Panc1 (cell line): ENCODE results near the gene PTPRE. TPM values are rescaled to one million over a fixed set of nuclear protein-coding genes. Genes with fewer than 3 reads are reported as not detected.

Experiments
- ATAC-seq: fragments of 200-7000 bp; cut with Tn5 transposase; 2 replicates; pipeline ENCODE4 v1.9.1; 2020; ENCODE audit warnings: mild to moderate bottlenecking, moderate library complexity
- BruUV-seq: library from RNA; stranded (reverse); fragments of 400-500 nt; replicated peaks from 2 replicates; lab custom pipeline; 2021; lab: Mats Ljungman, UMichigan
- CTCF ChIA-PET: fragments of 300-600 bp; sonication (Branson Sonifier 250); formaldehyde crosslinking; loops from one replicate; lab custom pipeline; 2022; ENCODE audit warnings: antibody characterized with exemption; lab: Charles Lee
- POLR2A ChIA-PET: fragments of 300-600 bp; sonication (Branson Sonifier 250); formaldehyde crosslinking; loops from one replicate; lab custom pipeline; 2022; ENCODE audit warnings: antibody characterized with exemption; lab: Charles Lee
- DNase-seq: peaks from one replicate; pipeline ENCODE4 v3.0.0-alpha.2; 2010; ENCODE audit warnings: low read depth, low spot score
- H3K27ac ChIP-seq: 2 replicates; pipeline ENCODE4 v1.5.1; 2011; ENCODE audit warnings: mild to moderate bottlenecking, low read length, inconsistent platforms
- H3K27me3 ChIP-seq: fragments of 200-500 bp; sonication (Bioruptor generic); 2 replicates; pipeline ENCODE4 v1.6.0; 2014; ENCODE audit warnings: low read length, inconsistent platforms; ENCODE audit not compliant: control insufficient read depth, insufficient read depth
- H3K36me3 ChIP-seq: fragments of 200-500 bp; sonication (Bioruptor generic); 2 replicates; pipeline ENCODE4 v1.5.1; 2014; ENCODE audit warnings: inconsistent platforms, mild to moderate bottlenecking, low read length, moderate library complexity; ENCODE audit not compliant: control insufficient read depth, insufficient read depth
- H3K4me1 ChIP-seq: 2 replicates; pipeline ENCODE4 v1.5.1; 2011; ENCODE audit warnings: inconsistent platforms, mild to moderate bottlenecking, low read length, moderate library complexity; ENCODE audit not compliant: control insufficient read depth, insufficient read depth
- H3K4me3 ChIP-seq, 2 experiments: 2 replicates each; pipeline ENCODE4 v1.5.1; 2011 to 2012; ENCODE audit warnings: low read depth in 2 of 2, low read length in 2 of 2, mild to moderate bottlenecking in 2 of 2, inconsistent platforms in 1 of 2, moderate library complexity in 1 of 2
- H3K9me3 ChIP-seq: fragments of 200-500 bp; sonication (Bioruptor generic); 2 replicates; pipeline ENCODE4 v1.5.1; 2014; ENCODE audit warnings: low read depth, mild to moderate bottlenecking, inconsistent platforms, low read length, moderate library complexity; ENCODE audit not compliant: control insufficient read depth, insufficient read depth
- POLR2AphosphoS5 ChIP-seq: IDR thresholded peaks from 2 replicates; pipeline ENCODE4 v1.6.1; 2012; ENCODE audit warnings: mild to moderate bottlenecking, low read depth, low read length, moderate library complexity
- SIN3A ChIP-seq: IDR thresholded peaks from 2 replicates; pipeline ENCODE4 v1.6.1; 2012; ENCODE audit warnings: low read depth, mild to moderate bottlenecking, low read length, moderate library complexity, borderline replicate concordance; ENCODE audit not compliant: insufficient read depth
- TCF7L2 ChIP-seq: IDR thresholded peaks from 2 replicates; pipeline ENCODE4 v1.6.1; 2011; ENCODE audit warnings: mild to moderate bottlenecking, low read depth, low read length, inconsistent platforms
- in situ Hi-C: cut with HindIII; loops from 2 replicates; pipeline ENCODE4 v1.10.0; 2016; ENCODE audit warnings: low sequenced_read_pairs, low pct_unique_long_range_greater_than_20kb
- intact Hi-C: fragments of 100-400 bp; cut with micrococcal nuclease; formaldehyde crosslinking; loops from one replicate; pipeline ENCODE4 v1.10.0; 2022; ENCODE audit not compliant: unreplicated experiment
- total RNA-seq: library from RNA; stranded (reverse); gene quantifications from one replicate; pipeline ENCODE4 v1.2.1, GENCODE V29; 2021; ENCODE audit not compliant: unreplicated experiment
- TF ChIP-seq, protein P1 (sequence below), 2 experiments: IDR thresholded peaks; 2 replicates each; pipeline ENCODE4 v1.6.1; 2011 to 2012; ENCODE audit warnings: low read depth in 2 of 2, control low read depth in 1 of 2, low read length in 1 of 2, mild to moderate bottlenecking in 1 of 2, moderate library complexity in 1 of 2; ENCODE audit not compliant: insufficient read depth in 1 of 2
- TF ChIP-seq, protein P2 (sequence below): fragments of 450-650 bp; IDR thresholded peaks from 2 replicates; pipeline ENCODE4 v1.5.1; 2017; ENCODE audit warnings: mild to moderate bottlenecking

The PTPRE gene
- total RNA-seq, 1 experiment from 2014 or later, result 0.44 TPM

DNA sequence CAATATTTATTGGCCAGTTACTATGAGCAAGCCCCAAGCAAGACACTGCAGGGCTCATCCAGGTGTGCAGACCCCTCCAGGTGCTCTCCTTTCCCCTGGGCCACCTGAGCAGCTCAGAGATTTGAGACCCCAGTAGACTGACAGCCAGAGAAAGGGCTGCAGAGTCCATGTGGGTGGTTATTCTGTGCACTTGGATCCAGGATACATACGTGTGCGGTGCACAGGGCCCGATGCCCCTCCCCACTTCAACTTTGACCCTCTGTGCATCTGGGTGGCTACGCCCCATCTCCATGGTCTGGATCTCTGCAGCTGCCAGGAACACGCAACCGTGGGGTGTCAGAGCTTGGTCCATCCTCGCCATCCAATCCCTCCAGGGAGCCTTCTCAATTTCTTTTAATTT, 146.5 kb downstream of the PTPRE start:
- Histone ChIP-seq H3K9me3 (no peaks in the 10 kb centered on the region), H3K27me3 (no peaks in the 10 kb centered on the region), H3K4me1 (no peaks in the 10 kb centered on the region), H3K36me3 (no peaks in the 10 kb centered on the region), H3K27ac (no peak overlapping the region), H3K4me3 (no peak overlapping the region)
- in situ Hi-C loops, result no loop called here
- no TSS peak for BruUV-seq
- intact Hi-C loops, result no loop called here
- CTCF ChIA-PET, result no interaction called here
- TF ChIP-seq TCF7L2 (no peak), POLR2AphosphoS5 (no peak), SIN3A (no peak)
- TF ChIP-seq, protein P1, sequence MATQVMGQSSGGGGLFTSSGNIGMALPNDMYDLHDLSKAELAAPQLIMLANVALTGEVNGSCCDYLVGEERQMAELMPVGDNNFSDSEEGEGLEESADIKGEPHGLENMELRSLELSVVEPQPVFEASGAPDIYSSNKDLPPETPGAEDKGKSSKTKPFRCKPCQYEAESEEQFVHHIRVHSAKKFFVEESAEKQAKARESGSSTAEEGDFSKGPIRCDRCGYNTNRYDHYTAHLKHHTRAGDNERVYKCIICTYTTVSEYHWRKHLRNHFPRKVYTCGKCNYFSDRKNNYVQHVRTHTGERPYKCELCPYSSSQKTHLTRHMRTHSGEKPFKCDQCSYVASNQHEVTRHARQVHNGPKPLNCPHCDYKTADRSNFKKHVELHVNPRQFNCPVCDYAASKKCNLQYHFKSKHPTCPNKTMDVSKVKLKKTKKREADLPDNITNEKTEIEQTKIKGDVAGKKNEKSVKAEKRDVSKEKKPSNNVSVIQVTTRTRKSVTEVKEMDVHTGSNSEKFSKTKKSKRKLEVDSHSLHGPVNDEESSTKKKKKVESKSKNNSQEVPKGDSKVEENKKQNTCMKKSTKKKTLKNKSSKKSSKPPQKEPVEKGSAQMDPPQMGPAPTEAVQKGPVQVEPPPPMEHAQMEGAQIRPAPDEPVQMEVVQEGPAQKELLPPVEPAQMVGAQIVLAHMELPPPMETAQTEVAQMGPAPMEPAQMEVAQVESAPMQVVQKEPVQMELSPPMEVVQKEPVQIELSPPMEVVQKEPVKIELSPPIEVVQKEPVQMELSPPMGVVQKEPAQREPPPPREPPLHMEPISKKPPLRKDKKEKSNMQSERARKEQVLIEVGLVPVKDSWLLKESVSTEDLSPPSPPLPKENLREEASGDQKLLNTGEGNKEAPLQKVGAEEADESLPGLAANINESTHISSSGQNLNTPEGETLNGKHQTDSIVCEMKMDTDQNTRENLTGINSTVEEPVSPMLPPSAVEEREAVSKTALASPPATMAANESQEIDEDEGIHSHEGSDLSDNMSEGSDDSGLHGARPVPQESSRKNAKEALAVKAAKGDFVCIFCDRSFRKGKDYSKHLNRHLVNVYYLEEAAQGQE (IDR thresholded peaks at IDR 0.05; ENCODE audit: insufficient read depth in 1 of 2, low read depth in 2 of 2, low read length in 1 of 2), result no peak
- TF ChIP-seq, protein P2, sequence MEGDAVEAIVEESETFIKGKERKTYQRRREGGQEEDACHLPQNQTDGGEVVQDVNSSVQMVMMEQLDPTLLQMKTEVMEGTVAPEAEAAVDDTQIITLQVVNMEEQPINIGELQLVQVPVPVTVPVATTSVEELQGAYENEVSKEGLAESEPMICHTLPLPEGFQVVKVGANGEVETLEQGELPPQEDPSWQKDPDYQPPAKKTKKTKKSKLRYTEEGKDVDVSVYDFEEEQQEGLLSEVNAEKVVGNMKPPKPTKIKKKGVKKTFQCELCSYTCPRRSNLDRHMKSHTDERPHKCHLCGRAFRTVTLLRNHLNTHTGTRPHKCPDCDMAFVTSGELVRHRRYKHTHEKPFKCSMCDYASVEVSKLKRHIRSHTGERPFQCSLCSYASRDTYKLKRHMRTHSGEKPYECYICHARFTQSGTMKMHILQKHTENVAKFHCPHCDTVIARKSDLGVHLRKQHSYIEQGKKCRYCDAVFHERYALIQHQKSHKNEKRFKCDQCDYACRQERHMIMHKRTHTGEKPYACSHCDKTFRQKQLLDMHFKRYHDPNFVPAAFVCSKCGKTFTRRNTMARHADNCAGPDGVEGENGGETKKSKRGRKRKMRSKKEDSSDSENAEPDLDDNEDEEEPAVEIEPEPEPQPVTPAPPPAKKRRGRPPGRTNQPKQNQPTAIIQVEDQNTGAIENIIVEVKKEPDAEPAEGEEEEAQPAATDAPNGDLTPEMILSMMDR, result no peak
- POLR2A ChIA-PET, result no interaction called here
- DNase-seq (no peak), ATAC-seq (no peak)

DNA sequence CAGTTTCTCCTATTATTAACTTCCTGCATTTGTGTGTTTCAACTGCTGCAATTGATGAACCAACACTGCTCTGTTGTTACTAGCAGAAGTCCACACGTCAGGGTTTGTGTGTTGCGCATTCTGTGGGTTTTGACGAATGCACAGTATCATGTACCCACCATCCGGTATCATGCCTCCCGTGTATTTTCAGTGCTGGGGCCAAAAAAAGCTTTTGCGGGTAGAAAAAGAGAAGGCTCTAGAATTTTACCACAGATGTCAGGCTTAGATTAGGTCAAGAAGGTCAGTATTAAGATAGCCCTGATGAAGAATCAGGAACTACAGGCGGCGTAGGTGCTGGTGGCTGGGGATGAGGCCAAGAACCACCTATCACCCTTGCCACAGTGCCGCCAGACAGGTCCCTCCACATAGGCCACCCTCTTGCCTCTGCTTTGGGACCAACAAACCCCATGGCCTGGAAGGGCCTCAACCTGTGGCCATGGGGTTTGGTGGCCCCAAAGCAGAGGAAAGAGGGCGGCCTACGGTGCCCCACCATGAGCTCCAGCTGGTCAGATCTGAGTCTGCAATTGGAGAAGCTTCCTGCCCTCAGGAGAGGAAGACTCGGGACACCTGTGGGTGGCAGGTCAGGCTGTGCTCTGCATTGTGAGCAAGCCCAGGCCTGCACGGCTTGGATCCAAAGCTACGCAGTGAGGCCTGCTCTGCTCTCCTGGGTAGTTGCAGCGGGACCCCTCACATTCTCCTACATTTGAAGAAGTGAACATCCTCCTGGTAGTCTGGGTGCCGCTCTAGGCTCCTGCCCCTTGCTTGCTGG, 147.5 kb downstream of the PTPRE start:
- no peaks in the 10 kb centered on the region for H3K9me3 ChIP-seq
- H3K27ac ChIP-seq, result no peak overlapping the region
- no peak overlapping the region for H3K4me3 ChIP-seq
- CTCF ChIA-PET, result no interaction called here
- DNase-seq, result no peak
- in situ Hi-C loops, result no loop called here
- H3K4me1 ChIP-seq, result no peaks in the 10 kb centered on the region
- H3K27me3 ChIP-seq, result no peaks in the 10 kb centered on the region
- POLR2A ChIA-PET, result no interaction called here
- BruUV-seq, result no TSS peak
- H3K36me3 ChIP-seq, result no peaks in the 10 kb centered on the region
- TF ChIP-seq TCF7L2, result no peak
- TF ChIP-seq, protein P1 (IDR thresholded peaks at IDR 0.05; ENCODE audit: insufficient read depth in 1 of 2, low read depth in 2 of 2, low read length in 1 of 2), result no peak
- no peak for TF ChIP-seq POLR2AphosphoS5
- TF ChIP-seq, protein P2, result no peak
- TF ChIP-seq SIN3A, result no peak
- ATAC-seq, result 0 out of 2 replicates have a peak, but pooled peaks have one; percentile 10
- intact Hi-C loops, result no loop called here
